ENCODE results near the gene CDH22. TPM values are rescaled to one million over a fixed set of nuclear protein-coding genes. Genes with fewer than 3 reads are reported as not detected.

Gene CDH22
- total RNA-seq, 1 donor from 2014 or later = not detected

DNA sequence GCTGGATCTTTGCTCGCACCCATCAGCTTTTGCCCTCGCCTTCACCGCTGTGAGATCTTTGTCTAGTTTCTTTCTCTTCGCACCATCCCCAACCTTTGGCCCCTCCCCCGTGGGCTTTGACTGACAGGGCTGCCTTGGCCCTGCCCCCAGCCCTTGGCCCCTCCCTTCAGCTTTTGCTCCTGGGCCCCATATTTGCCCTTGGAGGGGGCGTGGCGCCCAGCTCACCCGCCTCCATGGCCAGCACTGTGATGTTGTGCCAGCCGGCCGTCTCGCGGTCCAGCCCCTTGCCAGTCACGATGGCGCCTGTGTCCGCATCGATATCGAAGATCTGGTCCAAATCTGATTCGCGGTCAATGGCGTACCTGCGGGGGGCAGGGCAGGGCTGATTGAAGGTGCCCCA is 109.1 kb downstream of the CDH22 start:
- intact Hi-C loops (cut with micrococcal nuclease) = no loop called here

DNA sequence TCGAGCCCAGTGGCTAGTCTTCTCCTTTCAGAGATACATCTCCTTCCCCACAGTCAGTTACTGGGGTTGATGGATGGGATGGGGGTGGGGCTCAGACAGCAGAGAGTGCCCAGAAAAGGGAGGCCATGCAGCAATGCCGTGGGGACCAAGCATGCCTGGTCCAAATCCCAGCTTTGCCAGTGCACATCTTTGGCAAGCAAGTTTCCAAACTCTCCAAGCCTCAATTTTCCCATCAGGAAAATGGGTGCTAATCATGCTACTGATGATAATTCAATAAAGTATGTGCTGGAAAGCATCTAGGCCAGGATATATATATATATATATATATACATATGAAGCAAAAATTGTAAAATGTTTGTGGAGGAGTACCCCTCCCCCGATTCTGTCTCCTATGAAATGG is 111.3 kb downstream of the CDH22 start:
- intact Hi-C loops (cut with micrococcal nuclease) = no loop called here

DNA sequence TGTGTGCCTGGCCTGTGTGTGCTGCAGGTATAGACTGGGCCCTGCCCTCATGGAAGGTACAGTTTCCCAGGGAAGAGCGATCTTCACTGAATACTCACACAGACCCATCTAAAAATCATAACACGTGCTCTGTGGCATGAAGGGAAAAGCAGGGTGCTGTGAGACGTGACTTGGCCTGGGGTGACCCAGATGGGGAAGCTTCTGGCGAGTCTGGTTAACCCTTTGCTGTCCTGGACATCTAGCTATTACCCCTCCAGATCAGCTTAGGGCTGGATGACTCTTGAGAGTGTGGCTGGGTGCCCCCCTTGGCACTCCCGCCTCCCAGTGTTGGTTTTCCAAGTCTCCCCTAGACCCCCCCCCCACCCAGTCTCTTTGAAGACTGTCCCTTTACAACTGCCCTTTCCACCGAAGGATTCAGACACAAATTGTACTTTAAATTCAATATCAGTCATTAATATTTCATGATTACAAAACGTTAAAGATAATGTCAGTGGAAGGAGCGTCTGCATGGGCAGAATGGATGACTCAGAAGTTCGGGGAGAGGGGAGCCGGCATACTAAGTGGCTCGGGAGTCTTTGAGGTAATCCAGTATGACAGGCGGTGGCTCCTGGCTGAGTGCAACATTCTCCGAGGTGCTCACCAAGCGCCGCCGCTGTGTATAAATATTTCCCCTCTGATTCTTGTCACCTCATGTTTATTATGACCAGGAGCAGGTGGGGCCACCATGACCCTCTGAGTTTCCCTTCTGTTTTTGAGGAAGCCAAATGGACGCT is 112.8 kb downstream of the CDH22 start:
- intact Hi-C loops (cut with micrococcal nuclease) = no loop called here

DNA sequence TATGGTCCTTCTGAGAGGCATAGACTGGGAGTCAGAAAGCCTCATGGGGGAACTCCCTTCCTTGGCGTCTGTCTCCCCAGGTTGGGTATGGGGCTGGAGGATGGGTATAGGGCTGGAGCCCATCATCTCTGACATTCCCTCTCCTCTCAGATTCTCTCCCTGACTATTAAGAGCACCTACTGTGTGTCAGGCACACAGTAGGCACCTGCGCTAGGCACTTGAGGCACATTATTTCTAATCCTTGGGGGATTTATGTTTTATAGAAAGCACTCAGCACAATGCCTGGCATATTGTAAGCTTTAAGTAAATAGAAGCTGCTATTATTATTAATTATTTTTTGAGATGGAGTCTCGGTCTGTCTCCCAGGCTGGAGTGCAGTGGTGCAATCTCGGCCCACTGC is 113.9 kb downstream of the CDH22 start:
- intact Hi-C loops (cut with micrococcal nuclease) = no loop called here

DNA sequence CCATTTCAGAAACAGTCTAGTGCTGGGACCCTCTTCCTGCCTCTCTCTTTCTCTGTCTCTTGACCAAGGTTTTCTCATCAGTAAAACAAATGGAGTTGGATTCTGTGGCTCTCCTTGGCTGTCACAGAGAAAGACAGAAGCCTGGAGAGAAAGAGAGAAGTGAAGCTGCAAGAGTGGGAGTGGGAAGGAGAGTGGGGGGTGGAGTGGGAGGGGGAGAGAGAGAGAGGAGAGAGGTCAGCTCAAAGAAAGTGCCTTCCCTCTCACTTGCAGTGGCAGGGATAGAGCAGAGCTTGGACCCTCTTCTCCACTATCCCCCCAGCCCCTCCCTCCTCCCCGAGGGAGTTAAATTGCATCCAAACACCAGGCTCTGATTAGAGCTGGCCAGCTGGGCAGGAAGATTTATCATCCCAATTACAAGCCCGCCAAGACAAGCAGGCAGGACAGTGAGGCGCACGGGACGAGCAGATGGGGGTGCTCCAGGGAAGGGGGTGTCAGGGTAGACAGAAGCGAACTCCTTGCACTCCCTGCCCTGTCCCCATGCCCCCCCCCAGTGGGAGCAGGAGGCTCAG is 115.8 kb downstream of the CDH22 start:
- intact Hi-C loops (cut with micrococcal nuclease) = no loop called here

DNA sequence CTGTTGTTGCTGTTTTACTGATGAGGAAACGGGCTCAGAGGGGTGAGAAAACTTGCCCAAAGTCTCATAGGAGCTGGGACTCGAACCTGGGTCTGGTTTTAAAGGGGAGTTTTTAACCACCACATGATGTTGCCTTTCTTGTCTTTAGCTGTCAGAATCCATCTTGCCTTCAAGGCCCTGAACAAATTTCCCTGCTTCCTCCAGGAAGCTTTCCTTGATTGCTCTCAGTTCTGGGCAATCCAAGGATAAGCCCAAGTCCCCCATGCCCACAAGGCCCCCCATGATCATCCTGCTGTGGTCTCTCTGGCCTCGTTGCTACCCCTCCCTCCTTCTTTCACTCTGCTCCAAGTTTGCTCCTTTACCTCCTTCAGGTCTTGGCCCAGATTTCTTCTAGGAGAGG is 116.7 kb downstream of the CDH22 start:
- intact Hi-C loops (cut with micrococcal nuclease) = no loop called here

DNA sequence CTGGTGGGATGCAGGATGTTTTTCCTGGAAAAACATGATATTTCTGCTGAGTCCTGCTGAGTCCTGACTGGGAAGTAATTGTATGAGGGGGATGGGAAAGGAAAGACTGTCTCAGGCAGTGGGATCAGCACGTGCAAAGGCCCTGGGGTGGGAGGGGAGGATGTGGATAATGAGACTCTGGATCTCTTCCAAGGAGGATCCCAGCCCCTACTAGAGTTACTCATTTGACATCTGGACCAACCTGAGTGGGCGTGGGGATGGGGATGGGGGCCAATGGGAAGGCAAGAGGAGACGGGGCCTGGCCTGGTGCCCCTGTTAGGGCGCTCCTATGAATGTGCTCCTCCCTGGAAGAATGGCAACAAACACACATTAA is 117.1 kb downstream of the CDH22 start:
- intact Hi-C loops (cut with micrococcal nuclease) = no loop called here

DNA sequence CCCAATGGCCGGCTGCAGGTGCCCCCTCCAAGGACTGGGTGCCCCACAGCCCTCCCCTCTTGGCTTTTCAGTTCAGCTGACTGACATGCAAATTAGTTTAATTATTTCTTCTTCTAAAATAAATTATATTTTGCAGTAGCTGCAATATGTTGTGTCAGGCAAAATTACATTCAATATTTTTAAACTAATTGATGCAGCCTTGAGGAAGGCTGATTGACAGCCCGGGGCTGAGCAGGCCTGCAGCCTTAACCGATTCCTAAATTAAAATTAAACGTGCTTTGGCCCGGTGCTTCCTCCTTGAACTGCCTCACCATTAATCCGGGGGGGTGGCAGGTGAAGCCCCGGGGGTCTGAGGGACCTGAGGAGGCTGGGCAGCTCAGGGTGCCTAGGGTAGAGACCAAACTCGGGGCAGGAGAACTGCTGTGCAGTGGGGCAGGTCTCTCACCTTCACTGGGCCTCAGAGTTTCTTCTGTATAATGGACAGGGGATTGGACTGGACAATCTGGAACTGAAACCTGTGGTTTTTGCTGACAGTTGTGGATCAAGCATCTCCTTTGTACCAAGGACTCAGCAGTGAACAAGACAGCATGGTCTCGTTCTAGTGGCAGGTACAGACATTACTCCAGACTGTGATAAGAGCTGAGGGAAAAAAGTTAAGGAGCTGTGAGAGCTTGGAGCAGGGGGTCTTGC is 117.7 kb downstream of the CDH22 start:
- intact Hi-C loops (cut with micrococcal nuclease) = no loop called here

DNA sequence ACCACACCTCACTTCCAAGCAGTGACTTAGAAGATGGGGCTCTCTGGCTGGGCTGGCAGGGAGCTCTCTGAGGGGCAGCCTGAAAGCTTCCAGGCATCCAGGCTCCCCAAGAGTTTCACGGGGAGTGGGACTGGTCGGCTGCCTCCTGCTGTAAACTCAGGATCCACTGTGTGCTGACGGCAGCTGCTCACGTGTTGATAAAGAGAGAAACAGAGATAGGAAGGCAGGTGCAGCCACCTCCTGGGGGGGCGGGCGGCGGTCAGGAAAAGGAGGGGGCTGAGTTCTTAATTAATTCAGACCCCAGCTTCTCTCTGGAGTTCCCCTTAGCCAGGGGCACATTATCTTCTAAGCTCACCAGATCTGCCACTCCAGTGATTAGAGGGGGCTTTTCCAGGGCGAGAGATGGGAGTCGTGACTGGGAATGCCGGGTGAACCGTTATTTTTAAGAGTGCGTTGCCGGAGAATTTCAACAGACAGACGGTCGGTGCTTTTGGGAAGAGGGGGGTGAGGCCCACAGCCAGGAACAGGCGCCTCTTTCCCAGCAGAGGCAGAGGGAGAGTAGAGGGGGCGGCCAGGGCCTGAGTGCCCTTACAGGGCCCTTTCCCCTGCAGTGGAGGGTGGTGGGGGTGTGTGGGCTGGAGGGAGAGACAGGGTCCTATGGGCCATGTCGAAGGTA is 119.3 kb downstream of the CDH22 start:
- intact Hi-C loops (cut with micrococcal nuclease) = no loop called here

DNA sequence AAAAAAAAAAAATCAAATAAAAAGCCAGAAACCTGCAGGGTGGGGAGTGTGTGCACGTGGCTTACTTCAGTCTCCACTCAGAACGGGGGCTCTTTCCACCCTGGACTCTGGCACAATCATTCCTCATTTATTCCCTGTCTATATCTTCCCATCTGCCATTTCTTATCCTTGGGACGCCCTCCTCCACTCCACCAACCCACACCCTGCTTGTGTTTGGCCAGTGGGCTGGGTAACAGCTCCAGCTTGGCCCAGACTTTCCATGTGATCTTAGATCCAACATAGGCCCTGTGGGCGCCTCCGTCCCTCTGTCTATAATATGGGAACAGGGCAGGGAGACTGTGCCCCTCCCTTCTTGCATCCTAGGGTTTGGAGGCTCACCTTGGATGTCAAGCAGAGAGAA is 122.1 kb downstream of the CDH22 start:
- intact Hi-C loops (cut with micrococcal nuclease) = no loop called here

DNA sequence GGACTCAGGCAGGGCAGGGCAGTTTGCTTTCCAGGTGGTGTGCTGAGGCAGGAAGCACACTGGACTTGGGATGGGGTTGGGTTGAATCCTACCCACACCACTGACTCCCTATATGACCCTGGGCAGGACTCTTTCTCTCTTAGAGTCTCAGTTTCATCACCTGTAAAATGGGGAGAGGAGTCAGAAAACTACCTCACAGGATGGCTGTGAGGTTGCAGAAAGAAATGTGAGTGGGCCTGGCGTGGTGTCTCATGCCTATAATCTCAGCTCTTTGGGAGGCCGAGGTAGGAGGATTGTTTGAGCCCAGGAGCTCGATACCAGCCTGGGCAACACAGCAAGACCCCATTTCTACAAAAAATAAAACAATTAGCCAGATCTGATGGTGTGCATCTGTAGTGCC is 122.9 kb downstream of the CDH22 start:
- intact Hi-C loops (cut with micrococcal nuclease) = no loop called here

DNA sequence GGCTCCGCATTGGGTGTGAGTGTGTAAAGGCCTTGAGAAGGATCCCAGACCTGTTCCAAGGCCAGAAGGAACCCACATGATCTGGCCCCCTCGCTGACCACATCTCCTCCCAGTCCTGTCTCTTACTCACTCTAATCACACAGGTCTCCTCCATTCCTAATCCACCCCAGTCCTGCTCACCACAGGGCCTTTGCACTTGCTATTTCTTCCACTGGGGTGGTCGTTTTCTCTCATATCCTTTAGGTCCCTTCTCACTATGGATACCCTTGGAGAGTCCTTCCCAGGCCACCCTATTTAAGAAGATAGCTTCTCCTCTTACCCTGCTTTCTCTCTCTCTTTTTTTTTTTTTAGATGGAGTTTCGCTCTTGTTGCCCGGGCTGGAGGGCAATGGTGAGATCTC is 124.5 kb downstream of the CDH22 start:
- intact Hi-C loops (cut with micrococcal nuclease) = no loop called here

DNA sequence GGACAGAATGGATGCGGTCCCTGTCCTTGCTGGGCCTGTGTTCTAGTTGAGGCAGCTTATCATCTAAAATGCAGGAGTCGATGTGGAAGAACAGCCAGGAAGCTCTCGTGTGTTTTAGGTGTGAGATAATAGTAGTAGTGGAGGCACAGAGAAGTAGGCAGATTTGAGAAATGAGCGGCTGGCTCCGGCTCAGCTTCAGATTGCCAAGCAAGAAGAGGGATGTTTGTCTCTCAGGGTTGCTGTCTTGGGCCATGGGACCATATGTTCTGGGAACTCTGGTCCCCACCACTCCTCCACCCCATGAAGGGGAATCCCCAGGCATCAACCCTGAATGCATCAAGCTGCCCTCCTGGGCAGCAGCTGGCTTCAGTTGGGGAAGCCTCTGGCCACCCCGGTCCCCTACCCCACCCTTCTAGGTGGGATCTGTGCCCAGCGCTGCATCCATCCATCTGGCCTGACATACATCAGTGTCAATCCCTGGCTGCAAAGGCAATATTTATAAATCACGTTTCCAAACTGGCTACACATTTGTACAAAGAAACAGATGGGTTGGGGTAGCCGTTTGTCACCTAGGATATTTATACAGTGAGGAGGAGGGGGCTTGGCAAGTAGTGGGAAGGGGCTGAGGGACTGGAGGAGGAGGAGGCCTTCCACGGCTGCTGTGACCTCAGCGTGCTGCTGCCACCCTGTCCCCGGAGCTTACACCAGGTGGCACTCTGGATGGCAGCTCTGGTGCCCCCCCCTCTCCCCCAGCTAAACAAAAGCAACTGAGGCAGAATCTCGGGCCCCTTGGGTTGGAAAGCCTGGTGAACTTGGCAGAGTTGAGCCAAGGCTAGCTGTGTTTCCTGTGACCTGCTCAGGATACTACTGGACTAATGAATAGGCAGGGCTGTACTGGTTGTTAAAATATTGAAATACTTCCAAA is 125.8 kb downstream of the CDH22 start:
- intact Hi-C loops (cut with micrococcal nuclease) = no loop called here

DNA sequence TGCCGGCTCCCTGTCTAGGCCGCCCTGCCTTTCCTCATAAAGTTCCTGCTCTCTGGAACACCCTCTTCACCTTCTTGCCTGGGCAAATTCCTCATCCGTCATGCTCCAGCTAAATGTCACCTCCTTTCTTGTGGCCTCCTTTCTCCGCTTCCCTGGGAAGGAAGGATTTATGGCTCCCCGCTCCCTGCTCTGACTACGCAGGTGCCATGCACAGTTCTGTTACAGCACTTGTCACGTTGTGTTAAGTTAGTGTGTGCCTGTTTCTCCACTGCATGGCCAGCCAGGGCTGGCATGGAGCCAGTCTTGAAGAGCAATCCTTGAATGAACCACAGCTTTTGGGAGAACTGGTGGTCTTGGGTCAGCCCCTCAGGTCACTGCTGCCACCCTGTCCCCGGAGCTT is 128.4 kb downstream of the CDH22 start:
- intact Hi-C loops (cut with micrococcal nuclease) = no loop called here

DNA sequence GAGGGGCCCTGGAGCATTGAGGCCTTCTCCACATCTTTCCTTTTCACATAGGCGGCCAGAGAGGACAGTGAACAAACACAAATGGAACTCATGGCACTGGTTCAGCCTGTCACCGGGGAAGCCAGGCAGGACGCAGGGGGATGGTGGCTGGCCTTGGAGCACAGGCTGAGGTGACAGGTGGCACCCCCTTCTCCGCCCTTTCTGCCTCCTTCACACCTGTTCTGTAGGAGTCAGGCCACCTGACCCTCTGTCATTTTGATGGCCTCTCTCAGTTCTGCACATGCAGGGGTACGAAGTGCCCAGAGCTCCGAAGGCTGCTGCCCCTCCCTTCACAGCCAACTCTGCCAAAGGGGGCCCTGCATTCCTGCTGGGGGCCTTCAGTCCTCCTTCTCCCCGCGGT is 129.4 kb downstream of the CDH22 start:
- intact Hi-C loops (cut with micrococcal nuclease) = no loop called here

DNA sequence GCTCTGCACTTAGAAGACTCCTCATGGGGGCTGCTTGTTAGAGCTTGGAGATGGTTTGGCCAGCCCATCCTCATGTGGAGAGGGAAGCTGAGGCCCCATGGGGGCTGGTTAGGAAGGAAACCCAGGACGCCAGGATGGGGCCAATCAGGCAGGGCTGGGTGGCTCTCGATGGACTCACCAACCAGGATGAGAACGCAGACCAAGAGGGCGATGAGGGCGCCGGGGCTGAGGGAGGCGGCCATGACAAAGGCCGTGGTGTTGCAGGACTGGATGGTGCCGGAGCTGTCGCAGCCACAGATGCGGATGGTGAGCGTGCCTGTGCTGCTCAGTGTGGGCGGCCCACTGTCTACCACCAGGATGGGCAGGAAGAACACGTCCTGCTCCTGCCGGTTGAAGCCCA is 130.5 kb downstream of the CDH22 start:
- intact Hi-C loops (cut with micrococcal nuclease) = no loop called here

DNA sequence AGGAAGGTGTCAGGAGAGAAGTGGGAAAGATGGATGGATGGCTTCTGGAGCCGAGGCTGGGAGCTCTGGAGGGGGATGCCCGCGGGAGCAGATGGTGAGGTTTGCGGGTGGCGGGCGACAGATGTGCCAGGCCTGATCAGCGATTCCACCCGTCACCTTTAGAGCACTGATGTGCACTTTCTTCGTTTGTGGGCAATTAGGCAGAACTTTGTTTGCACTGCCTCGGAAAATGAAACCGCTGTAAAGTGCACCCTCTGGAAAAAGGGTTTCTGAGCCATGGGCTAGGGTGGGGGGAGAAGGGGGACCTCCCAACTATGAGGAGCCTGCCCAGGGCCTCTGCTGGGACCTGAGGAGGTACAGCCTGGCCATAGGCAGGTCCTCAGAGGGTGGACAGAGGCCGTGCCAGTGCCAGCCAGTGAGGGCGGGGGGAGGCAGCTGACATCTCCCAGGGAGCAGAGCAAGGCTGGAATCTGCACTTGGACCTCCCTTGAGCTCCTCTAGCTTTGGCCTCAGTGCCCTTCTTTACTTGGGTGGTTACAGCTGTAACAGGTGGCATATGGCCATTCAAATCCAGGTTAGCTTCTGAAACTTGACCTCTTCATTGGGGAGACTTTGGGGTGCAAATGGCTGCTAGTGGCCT is 131.4 kb downstream of the CDH22 start:
- intact Hi-C loops (cut with micrococcal nuclease) = no loop called here

DNA sequence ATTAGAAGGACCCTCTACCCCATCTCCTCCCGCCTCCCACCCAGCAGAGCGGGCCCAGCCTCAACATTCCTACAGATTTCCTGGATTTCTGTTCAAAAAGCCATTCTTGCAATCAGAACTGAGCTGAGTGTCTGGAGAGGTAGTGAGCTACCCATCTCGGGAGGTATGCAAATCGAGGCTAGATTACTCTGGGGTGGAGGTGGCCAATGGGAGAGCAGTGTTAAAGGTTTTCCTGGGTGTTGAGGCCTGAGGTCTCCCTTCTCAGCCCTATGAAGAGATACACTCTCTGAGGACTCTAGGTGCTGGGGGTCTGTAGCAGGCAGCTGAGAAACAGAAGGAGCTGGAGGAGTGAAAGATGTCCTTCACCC is 133.2 kb downstream of the CDH22 start:
- intact Hi-C loops (cut with micrococcal nuclease) = no loop called here

DNA sequence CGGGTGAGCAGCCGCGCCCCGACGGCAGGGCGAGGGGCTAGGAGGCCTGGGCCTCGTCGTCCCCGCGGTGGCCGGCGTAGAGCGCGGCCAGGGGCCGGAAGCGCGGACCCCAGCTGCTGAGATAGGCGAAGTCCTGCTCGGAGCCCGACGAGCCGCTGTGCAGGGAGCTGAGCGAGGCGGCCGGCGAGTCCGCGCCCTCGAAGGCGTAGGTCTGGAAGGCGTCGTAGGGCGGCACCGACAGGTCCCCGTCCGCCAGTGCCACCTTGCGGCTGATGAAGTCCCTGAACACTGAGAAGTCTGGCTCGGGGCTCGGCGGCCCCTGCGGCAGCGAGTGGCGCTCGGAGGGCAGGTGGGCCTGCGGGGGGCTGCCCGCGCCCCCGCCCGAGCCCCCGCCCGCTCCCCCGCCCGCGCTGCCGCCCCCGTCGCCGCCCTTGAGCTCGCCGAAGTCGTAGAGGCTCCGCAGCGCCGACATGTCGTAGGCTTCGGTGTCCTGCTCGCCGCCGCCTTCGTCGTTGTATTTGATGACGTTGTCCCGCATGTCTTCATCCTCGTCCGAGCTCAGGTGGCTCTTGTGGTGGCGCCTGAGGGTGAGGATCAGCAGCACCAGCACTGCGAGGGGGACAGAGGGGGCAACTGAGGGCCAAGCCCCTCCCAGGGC is 133.7 kb downstream of the CDH22 start:
- intact Hi-C loops (cut with micrococcal nuclease) = loop anchor here (1.0 kb wide), 1 partner anchor 151 kb away; no protein-coding TSS in a partner anchor

Data from T-helper 2 cell treated with Interferon-gamma antibody and Interleukin-4, amounts not matched to agents 100 ng/mL and 5 ng/mL, for 36 hours (primary cell).